ENCODE data around the gene CRKL. TPM values are rescaled to one million over a fixed set of nuclear protein-coding genes. Genes with fewer than 3 reads are reported as not detected.

The CRKL gene
- total and polyA plus RNA-seq, 12 donors, result 19.2 to 76.9 (median 54.4) TPM

DNA sequence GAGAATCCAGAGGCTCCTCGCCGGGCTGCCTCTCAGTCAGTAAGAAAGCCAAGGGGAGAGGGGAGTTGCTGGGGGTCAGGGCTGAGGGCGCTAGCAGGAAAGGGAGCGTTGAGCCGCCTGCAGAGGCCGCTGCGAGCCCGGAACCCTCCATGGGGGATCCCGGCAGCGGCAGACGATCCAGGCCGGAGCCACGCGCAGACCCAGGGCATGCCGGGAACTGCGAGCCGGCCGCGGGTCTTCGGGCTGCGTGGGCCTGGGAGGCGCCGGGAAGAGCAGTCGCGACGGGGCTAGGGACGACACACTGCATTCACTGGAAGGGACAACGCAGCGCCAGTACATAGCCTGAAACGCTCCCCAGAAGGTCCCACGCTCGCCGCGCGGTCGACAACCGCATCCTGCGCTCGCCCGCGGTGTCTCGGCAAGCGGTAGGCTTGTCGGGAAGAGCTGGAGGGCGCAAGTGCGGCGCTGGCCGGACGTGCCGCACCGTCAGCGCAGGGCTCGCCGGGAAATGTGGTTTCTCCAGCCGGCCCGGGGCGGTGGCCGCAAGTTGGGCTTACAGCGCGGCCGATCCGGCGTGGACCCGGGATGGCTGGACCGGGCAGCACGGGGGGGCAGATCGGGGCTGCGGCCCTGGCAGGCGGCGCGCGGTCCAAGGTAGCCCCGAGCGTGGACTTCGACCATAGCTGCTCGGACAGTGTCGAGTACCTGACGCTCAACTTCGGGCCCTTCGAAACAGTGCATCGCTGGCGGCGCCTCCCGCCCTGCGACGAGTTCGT, 64.8 kb downstream of the CRKL start, which contains the start of gene LZTR1:
Gene LZTR1 (plus strand): TSS at position 511 of the 776 bp plus-strand sequence. CDS start 75 bp downstream, at position 586.
- H3K4me3 ChIP-seq, result peak within 1 kb of the TSS; percentile 61 to 98 (median 76)
- DNase-seq (peak; percentile 80 to 83), ATAC-seq (peak; percentile 93 to 97 (median 96))
- WGBS, 2 donors, result 0% methylated on average over 83 to 87 of the region's 87 CpGs
- no peaks in the 10 kb centered on the region for H3K27me3 ChIP-seq
- H3K9me3 ChIP-seq, result peaks cover 0 to 10% (median 6%) of the 10 kb centered on the region in 11 donors
- peaks cover 20 to 42% (median 34%) of the 10 kb centered on the region in 9 donors for H3K4me1 ChIP-seq
- peaks cover 0 to 34% (median 4%) of the 10 kb centered on the region in 9 donors for H3K36me3 ChIP-seq
- TF ChIP-seq, protein P1, sequence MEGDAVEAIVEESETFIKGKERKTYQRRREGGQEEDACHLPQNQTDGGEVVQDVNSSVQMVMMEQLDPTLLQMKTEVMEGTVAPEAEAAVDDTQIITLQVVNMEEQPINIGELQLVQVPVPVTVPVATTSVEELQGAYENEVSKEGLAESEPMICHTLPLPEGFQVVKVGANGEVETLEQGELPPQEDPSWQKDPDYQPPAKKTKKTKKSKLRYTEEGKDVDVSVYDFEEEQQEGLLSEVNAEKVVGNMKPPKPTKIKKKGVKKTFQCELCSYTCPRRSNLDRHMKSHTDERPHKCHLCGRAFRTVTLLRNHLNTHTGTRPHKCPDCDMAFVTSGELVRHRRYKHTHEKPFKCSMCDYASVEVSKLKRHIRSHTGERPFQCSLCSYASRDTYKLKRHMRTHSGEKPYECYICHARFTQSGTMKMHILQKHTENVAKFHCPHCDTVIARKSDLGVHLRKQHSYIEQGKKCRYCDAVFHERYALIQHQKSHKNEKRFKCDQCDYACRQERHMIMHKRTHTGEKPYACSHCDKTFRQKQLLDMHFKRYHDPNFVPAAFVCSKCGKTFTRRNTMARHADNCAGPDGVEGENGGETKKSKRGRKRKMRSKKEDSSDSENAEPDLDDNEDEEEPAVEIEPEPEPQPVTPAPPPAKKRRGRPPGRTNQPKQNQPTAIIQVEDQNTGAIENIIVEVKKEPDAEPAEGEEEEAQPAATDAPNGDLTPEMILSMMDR (IDR thresholded peaks at IDR 0.05), result peak; percentile 8 to 79 (median 64)
- intact Hi-C loops (cut with DNase I), result loop anchor here in 5 of 10 donors (1.0 to 10.0 kb wide), 8 partner anchors 19 to 97 kb away; partner anchors contain the start of genes CRKL (in 4 of the 5), LRRC74B (in 1 of the 5) and THAP7 (in 1 of the 5)
- peak within 1 kb of the TSS; percentile 75 to 98 (median 92) for H3K27ac ChIP-seq

DNA sequence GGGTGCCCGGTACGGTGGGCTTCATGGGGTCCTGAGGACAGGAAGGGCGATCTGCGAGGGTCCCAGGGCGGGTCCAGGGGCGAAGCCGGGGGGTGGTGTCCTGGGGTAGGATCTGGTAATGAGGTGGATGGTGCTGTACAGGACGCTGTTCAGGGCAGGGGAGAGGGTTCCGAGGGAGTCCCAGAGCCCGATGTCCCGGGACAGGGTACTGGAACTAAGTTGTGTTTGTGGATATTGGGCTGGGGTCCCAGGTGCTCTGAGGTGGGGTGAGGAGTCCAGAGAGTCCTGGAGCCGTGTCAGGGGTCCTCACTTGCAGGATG, 65.3 kb downstream of the CRKL start:
- peaks cover 0 to 10% (median 6%) of the 10 kb centered on the region in 11 donors for H3K9me3 ChIP-seq
- peaks cover 0 to 40% (median 8%) of the 10 kb centered on the region in 9 donors for H3K36me3 ChIP-seq
- H3K27ac ChIP-seq, result peak overlapping the region; percentile 75 to 98 (median 92)
- 1% methylated on average over 12 of the region's 12 CpGs for WGBS, 2 donors
- intact Hi-C loops (cut with DNase I), result loop anchor here in 5 of 10 donors (2.0 to 10.0 kb wide), 6 partner anchors 18 to 98 kb away; partner anchors contain the start of genes CRKL (in 3 of the 5) and LRRC74B (in 1 of the 5)
- no peaks in the 10 kb centered on the region for H3K27me3 ChIP-seq
- H3K4me3 ChIP-seq, result peak overlapping the region; percentile 61 to 98 (median 76)
- TF ChIP-seq, protein P1 (IDR thresholded peaks at IDR 0.05), result no peak
- H3K4me1 ChIP-seq, result peaks cover 20 to 42% (median 34%) of the 10 kb centered on the region in 9 donors
- ATAC-seq, result peak; percentile 1 to 36 (median 4)
- DNase-seq, result no peak

DNA sequence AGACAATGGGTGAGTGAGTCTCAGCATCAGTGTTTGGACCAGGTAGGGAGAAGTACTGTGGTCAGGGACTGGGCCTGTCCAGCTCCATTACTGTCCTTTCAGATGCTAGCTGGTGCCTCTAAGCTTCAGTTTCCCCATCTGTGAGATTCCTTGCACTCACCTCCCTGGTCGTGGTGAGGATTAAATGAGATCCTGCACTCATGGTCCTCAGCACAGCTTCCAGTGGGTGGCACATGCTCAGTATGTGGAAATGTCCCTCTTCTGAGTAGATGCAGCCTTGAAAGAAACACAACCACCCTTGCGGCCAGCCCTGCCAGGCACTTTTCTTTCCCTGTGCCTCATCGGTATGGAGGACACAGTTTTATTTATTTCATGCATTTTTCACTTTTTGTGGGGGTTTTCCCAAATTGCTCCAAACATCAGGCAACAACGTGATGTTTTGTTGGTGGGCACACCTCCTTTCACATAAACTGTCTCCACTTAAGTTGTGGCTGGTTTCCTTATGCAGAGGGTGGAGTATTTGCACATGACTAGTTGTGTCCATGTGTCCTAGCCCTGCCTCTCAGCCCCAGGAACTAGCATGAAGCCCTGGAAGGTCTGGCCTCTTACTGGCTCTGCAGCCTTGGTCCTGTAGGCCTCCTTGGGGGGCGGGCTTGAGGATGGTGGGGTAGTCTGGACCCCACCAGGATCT, 66.0 kb downstream of the CRKL start:
- DNase-seq (no peak), ATAC-seq (no peak)
- peaks cover 20 to 42% (median 34%) of the 10 kb centered on the region in 9 donors for H3K4me1 ChIP-seq
- peak overlapping the region in 9 of 10 donors; percentile 61 to 98 (median 78) for H3K4me3 ChIP-seq
- H3K36me3 ChIP-seq, result peaks cover 0 to 47% (median 11%) of the 10 kb centered on the region in 9 donors
- intact Hi-C loops (cut with DNase I), result loop anchor here in 5 of 10 donors (2.0 to 10.0 kb wide), 6 partner anchors 18 to 98 kb away; partner anchors contain the start of genes CRKL (in 3 of the 5) and LRRC74B (in 1 of the 5)
- WGBS, 2 donors, result 82 to 85% methylated on average over 5 of the region's 5 CpGs
- peak overlapping the region in 4 of 10 donors; percentile 89 to 95 (median 92) for H3K27ac ChIP-seq
- no peaks in the 10 kb centered on the region for H3K27me3 ChIP-seq
- peaks cover 0 to 9% (median 6%) of the 10 kb centered on the region in 11 donors for H3K9me3 ChIP-seq
- TF ChIP-seq, protein P1 (IDR thresholded peaks at IDR 0.05), result no peak

DNA sequence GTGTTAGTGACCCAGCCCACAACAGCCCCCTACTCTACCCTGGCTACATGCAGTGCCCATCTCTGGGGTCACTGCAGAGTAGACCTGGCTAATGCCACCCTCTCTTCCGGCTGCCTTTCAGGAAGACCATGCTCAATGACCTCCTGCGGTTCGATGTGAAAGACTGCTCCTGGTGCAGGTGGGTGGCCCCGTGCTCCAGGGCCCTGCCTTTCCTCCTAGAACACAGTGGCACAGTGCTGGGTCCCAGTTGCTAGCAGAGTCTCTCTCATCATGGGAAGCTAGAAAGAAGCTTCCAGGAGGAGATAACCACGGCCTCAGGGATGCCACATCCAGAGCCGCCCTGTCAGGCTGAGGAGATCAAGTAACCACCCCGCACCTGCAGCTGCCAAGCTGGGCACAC, 68.5 kb downstream of the CRKL start:
- DNase-seq, result no peak
- Histone ChIP-seq H3K4me1 (peaks cover 12 to 25% (median 22%) of the 10 kb centered on the region in 9 donors), H3K27me3 (no peaks in the 10 kb centered on the region), H3K36me3 (peaks cover 0 to 64% (median 11%) of the 10 kb centered on the region in 9 donors), H3K27ac (no peak overlapping the region), H3K4me3 (no peak overlapping the region), H3K9me3 (no peaks in the 10 kb centered on the region)
- no peak for ATAC-seq
- intact Hi-C loops (cut with DNase I), result loop anchor here in 3 of 10 donors (10.0 kb wide), 3 partner anchors 59 to 101 kb away; partner anchors contain the start of genes CRKL (in 2 of the 3) and LRRC74B (in 1 of the 3)
- WGBS, 2 donors, result 94% methylated on average over 7 of the region's 7 CpGs
- TF ChIP-seq, protein P1 (IDR thresholded peaks at IDR 0.05), result no peak
